Endothelial cell of umbilical vein (primary cell): Measurements from ENCODE around the gene KRT74. TPM values are rescaled to one million over a fixed set of nuclear protein-coding genes. Genes with fewer than 3 reads are reported as not detected.

Experiments used
- BruUV-seq: library from RNA; stranded (reverse); fragments of 400-500 nt; replicated peaks from 2 replicates; lab custom pipeline; 2021; lab: Mats Ljungman, UMichigan
- CTCF ChIA-PET: fragments of 300-600, 350-600 bp; sonication (Branson Sonifier 250); formaldehyde crosslinking; loops from one replicate; lab custom pipeline; 2021; ENCODE audit warnings: antibody characterized with exemption, inconsistent platforms; lab: Charles Lee
- POLR2A ChIA-PET: fragments of 300-600, 350-600 bp; sonication (Branson Sonifier 250); formaldehyde crosslinking; loops from one replicate; lab custom pipeline; 2021; ENCODE audit warnings: antibody characterized with exemption, inconsistent platforms; lab: Charles Lee
- DNase-seq: peaks from one replicate; pipeline ENCODE4 v3.0.0-alpha.2; 2011; ENCODE audit warnings: low read depth, low spot score
- FAIRE-seq: peaks from 2 replicates; lab custom pipeline; 2011; peaks lifted over from hg19 to GRCh38; lab: Jason Lieb, UNC
- H2AFZ ChIP-seq: 2 replicates; pipeline ENCODE4 v1.6.0; 2012; ENCODE audit warnings: low read depth, low read length, control low read depth, inconsistent platforms
- H3K27ac ChIP-seq: 2 replicates; pipeline ENCODE4 v1.5.1; 2011; ENCODE audit warnings: low read depth, mild to moderate bottlenecking, control low read depth, low read length, moderate library complexity; ENCODE audit not compliant: insufficient read depth
- H3K27me3 ChIP-seq, 2 experiments: 2 replicates each; pipeline versions ENCODE4 v1.6.0 to v1.6.1; 2011; ENCODE audit warnings: low read length in 2 of 2, mixed read lengths in 1 of 2; ENCODE audit not compliant: control insufficient read depth in 2 of 2, insufficient read depth in 2 of 2
- H3K36me3 ChIP-seq, 2 experiments: 2 replicates in 1 of 2; 3 replicates in 1 of 2; pipeline ENCODE4 v1.5.1; 2011; ENCODE audit warnings: low read length in 2 of 2, mild to moderate bottlenecking in 1 of 2, moderate library complexity in 1 of 2; ENCODE audit not compliant: control insufficient read depth in 2 of 2, insufficient read depth in 2 of 2; ENCODE audit errors: extremely low read depth in 1 of 2
- H3K4me1 ChIP-seq: 3 replicates; pipeline ENCODE4 v1.5.1; 2011; ENCODE audit warnings: mild to moderate bottlenecking, low read length; ENCODE audit not compliant: control insufficient read depth, insufficient read depth; ENCODE audit errors: extremely low read depth
- H3K4me2 ChIP-seq: 2 replicates; pipeline ENCODE4 v1.6.1; 2011; ENCODE audit warnings: low read length, control low read depth, mixed read lengths; ENCODE audit not compliant: insufficient read depth
- H3K4me3 ChIP-seq, 3 experiments: fragments of 200-600 bp in 1 of 3; sonication (generic), shearing (Covaris generic) in 1 of 3; replicated peaks in 1 of 3; 2 replicates each; pipeline ENCODE4 v1.5.1; 2011 to 2016; ENCODE audit warnings: control low read depth in 3 of 3, low read length in 3 of 3, mild to moderate bottlenecking in 2 of 3, inconsistent platforms in 1 of 3, low read depth in 1 of 3, moderate library complexity in 1 of 3; ENCODE audit not compliant: insufficient read depth in 1 of 3
- H3K79me2 ChIP-seq: 2 replicates; pipeline ENCODE4 v1.6.0; 2012; ENCODE audit warnings: low read length, inconsistent platforms; ENCODE audit not compliant: control insufficient read depth, insufficient read depth
- H3K9ac ChIP-seq: replicated peaks from 2 replicates; pipeline ENCODE3; 2011; ENCODE audit warnings: low read length, control low read depth; ENCODE audit not compliant: insufficient read depth; ENCODE audit errors: extremely low read depth
- H3K9me1 ChIP-seq: replicated peaks from 3 replicates; pipeline ENCODE4 v1.6.0; 2011; ENCODE audit warnings: mild to moderate bottlenecking, low read length; ENCODE audit not compliant: control insufficient read depth, insufficient read depth; ENCODE audit errors: extremely low read depth
- H3K9me3 ChIP-seq: replicated peaks from 2 replicates; pipeline ENCODE4 v1.5.1; 2012; ENCODE audit warnings: low read length, inconsistent platforms; ENCODE audit not compliant: control insufficient read depth, insufficient read depth
- H4K20me1 ChIP-seq: replicated peaks from 2 replicates; pipeline ENCODE3; 2011; ENCODE audit warnings: mild to moderate bottlenecking, low read length; ENCODE audit not compliant: control insufficient read depth, insufficient read depth; ENCODE audit errors: extremely low read depth
- CTCF ChIP-seq, 2 donors: IDR thresholded peaks; 1 replicate in 1 of 2; 2 replicates in 1 of 2; pipeline ENCODE4 v1.5.1; 2011; ENCODE audit warnings: low read length in 2 of 2, mild to moderate bottlenecking in 2 of 2, moderate library complexity in 2 of 2, control low read depth in 1 of 2, inconsistent platforms in 1 of 2, low read depth in 1 of 2; ENCODE audit not compliant: insufficient read depth in 1 of 2; ENCODE audit errors: extremely low read depth in 1 of 2
- EZH2 ChIP-seq: IDR thresholded peaks from 2 replicates; pipeline ENCODE4 v1.6.1; 2012; ENCODE audit warnings: borderline replicate concordance, low read depth, mild to moderate bottlenecking, moderate library complexity, low read length, inconsistent platforms; ENCODE audit not compliant: severe bottlenecking
- FOS ChIP-seq: IDR thresholded peaks from 2 replicates; pipeline ENCODE4 v1.6.1; 2011; ENCODE audit warnings: mild to moderate bottlenecking, low read length, moderate library complexity, borderline replicate concordance; ENCODE audit not compliant: insufficient read depth
- GATA2 ChIP-seq: IDR thresholded peaks from 2 replicates; pipeline ENCODE4 v1.7.0; 2011; ENCODE audit warnings: low read depth, mild to moderate bottlenecking, moderate library complexity, mixed read lengths, low read length; ENCODE audit not compliant: insufficient read length, insufficient read depth
- JUN ChIP-seq: IDR thresholded peaks from 2 replicates; pipeline ENCODE4 v1.6.1; 2011; ENCODE audit warnings: borderline replicate concordance, low read depth; ENCODE audit not compliant: insufficient read length, insufficient read depth
- MYC ChIP-seq: IDR thresholded peaks from one replicate; pipeline ENCODE4 v1.6.1; 2011; ENCODE audit warnings: mild to moderate bottlenecking, low read depth, low read length
- POLR2A ChIP-seq: IDR thresholded peaks from 2 replicates; pipeline ENCODE4 v1.6.1; 2012; ENCODE audit warnings: low read depth, mild to moderate bottlenecking, control low read depth, low read length
- POLR2AphosphoS5 ChIP-seq: IDR thresholded peaks from 2 replicates; pipeline ENCODE4 v1.6.1; 2012; ENCODE audit warnings: low read depth, mild to moderate bottlenecking, control low read depth, low read length, moderate library complexity; ENCODE audit not compliant: insufficient read depth
- dilution Hi-C: fragments of 300-500 bp; cut with MboI; formaldehyde crosslinking; loops from one replicate; pipeline ENCODE4 v1.15.0; 2019; ENCODE audit warnings: low sequenced_read_pairs; ENCODE audit not compliant: extremely low pct_ligation_motif_present
- intact Hi-C: fragments of 100-400 bp; cut with micrococcal nuclease; formaldehyde crosslinking; loops from one replicate; pipeline ENCODE4 v1.10.0; 2022
- polyA plus RNA-seq, 4 experiments: library from polyadenylated mRNA; depleted of rRNA in 3 of 4; stranded (reverse) in 3 of 4; unstranded in 1 of 4; fragments of >200 nt; gene quantifications; 2 replicates each; pipeline versions ENCODE4 v1.2.1 to v1.2.3, GENCODE V29; 2011 to 2012; ENCODE audit warnings: missing spikeins in 1 of 4
- total RNA-seq: library from RNA; stranded (reverse); gene quantifications from 2 replicates; pipeline ENCODE4 v1.2.3, GENCODE V29; 2021
- TF ChIP-seq, protein P1 (sequence below): IDR thresholded peaks from 2 replicates; pipeline ENCODE4 v1.6.1; 2011; ENCODE audit not compliant: insufficient read depth, insufficient read length

KRT74 gene
- total and polyA plus RNA-seq, 2 donors (not counting 3 experiments of a cell fraction or from before 2014, with no cell fraction given) = not detected

DNA sequence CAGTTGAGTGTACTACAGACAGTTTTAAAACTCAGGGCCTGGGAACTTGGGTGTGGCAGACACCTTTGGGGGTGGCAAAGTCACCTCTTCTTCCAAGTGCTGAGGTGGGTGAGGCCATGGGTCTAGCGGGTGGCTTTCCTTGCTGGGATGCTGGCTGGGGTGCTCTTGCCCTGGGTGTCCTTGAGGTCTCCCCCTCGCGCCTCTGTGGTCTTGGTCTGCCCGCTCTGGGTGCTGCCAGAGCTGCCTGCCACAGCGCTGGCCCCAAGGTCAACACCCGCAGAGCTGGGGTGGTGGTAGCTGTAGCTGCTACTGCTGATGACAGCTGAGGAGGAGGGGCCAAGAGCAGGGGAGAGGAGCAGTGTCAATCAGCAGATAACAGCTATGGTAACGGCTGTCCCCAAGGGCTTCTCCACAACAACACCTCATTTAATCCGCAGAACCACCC is 6.8 kb downstream of the KRT74 start:
- no peaks in the 10 kb centered on the region for H3K9me1 ChIP-seq
- intact Hi-C loops = no loop called here
- H4K20me1 ChIP-seq = no peaks in the 10 kb centered on the region
- no peaks in the 10 kb centered on the region for H3K9me3 ChIP-seq
- dilution Hi-C loops = no loop called here
- H3K36me3 ChIP-seq = no peaks in the 10 kb centered on the region
- no peaks in the 10 kb centered on the region for H3K4me1 ChIP-seq
- H2AFZ ChIP-seq = no peak overlapping the region
- DNase-seq = no peak
- no peak overlapping the region for H3K27ac ChIP-seq
- BruUV-seq = no TSS peak
- POLR2A ChIA-PET = no interaction called here
- no peak overlapping the region for H3K4me2 ChIP-seq
- H3K27me3 ChIP-seq = peaks cover 7% of the 10 kb centered on the region in 2 experiments
- H3K79me2 ChIP-seq = no peaks in the 10 kb centered on the region
- H3K9ac ChIP-seq = no peak overlapping the region
- FAIRE-seq = no peak
- TF ChIP-seq CTCF (IDR thresholded peaks at IDR 0.05; ENCODE audit: extremely low read depth in 1 of 2, insufficient read depth in 1 of 2, low read depth in 1 of 2, low read length in 2 of 2) (no peak), FOS (no peak), EZH2 (no peak)
- H3K4me3 ChIP-seq = no peak overlapping the region
- CTCF ChIA-PET = no interaction called here

GRCh38 chr12:52564582-52564981 is 9.1 kb downstream of the KRT74 start:
- H3K4me1 ChIP-seq = no peaks in the 10 kb centered on the region
- no peak overlapping the region for H3K9ac ChIP-seq
- H3K79me2 ChIP-seq = no peaks in the 10 kb centered on the region
- TF ChIP-seq FOS = no peak
- TF ChIP-seq MYC = no peak
- no peak for TF ChIP-seq CTCF (IDR thresholded peaks at IDR 0.05; ENCODE audit: extremely low read depth in 1 of 2, insufficient read depth in 1 of 2, low read depth in 1 of 2, low read length in 2 of 2)
- TF ChIP-seq, protein P1, sequence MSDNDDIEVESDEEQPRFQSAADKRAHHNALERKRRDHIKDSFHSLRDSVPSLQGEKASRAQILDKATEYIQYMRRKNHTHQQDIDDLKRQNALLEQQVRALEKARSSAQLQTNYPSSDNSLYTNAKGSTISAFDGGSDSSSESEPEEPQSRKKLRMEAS = no peak
- TF ChIP-seq POLR2A = no peak
- TF ChIP-seq EZH2 = no peak
- no peak for TF ChIP-seq POLR2AphosphoS5
- no peak for TF ChIP-seq JUN
- no peak for TF ChIP-seq GATA2
- no peaks in the 10 kb centered on the region for H3K9me1 ChIP-seq
- ChIA-PET POLR2A (no interaction called here), CTCF (no interaction called here)
- H4K20me1 ChIP-seq = no peaks in the 10 kb centered on the region
- FAIRE-seq (no peak), DNase-seq (no peak)
- no peak overlapping the region for H3K4me2 ChIP-seq
- no peak overlapping the region for H2AFZ ChIP-seq
- no TSS peak for BruUV-seq
- dilution Hi-C loops = no loop called here
- H3K4me3 ChIP-seq = no peak overlapping the region
- no peak overlapping the region for H3K27ac ChIP-seq
- intact Hi-C loops = no loop called here
- no peaks in the 10 kb centered on the region for H3K9me3 ChIP-seq
- H3K27me3 ChIP-seq = peaks cover 7% of the 10 kb centered on the region in 2 experiments
- H3K36me3 ChIP-seq = no peaks in the 10 kb centered on the region
